ENCODE data around the gene NOP16. TPM values are rescaled to one million over a fixed set of nuclear protein-coding genes. Genes with fewer than 3 reads are reported as not detected.
A peak's percentile ranks its signal among the peaks of the same experiment; 100 is the strongest.

Gene NOP16
- total and polyA plus RNA-seq, 2 of the 13 experiments (the other 11 are each of a cell fraction or from before 2014, with no cell fraction given), result 43.3 to 48.4 TPM

DNA sequence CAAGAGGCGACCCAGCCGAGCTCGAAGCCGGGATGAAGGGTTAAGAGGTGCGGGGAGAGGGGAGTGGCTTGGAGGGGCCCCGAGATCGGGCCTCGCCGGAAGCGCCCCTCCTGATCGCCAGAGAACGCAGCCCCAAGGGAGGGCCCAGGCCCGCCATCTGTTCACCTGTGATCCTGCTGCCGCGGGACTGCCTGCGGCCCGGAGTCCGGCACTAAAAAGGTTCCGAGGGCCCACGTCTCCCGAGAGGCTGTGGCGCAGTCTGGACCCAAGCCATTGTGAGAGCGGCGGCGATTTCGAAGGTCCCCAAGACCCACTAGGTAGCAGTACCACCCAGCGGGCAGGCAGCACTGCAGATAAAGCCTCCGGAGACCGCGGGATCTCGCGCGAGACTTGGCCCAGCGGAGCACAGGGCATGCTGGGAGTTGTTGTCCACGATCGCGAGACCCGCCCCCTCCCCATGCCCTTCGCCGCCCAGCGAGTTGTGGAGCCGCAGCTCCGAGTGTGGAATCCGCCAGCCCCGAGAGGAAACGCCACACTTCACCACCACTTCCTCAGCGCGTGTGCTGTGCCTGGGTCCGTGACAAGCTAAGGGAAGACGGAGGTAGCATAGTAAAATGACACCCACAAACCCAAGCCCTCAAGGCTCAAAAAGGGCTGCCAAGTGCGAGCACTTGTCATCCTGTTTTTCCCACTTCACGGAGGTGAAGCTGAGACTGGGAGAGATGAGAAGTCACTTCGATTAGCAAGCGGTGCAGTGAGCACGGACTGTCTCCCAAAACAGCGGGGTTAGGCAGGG lies 26.8 kb downstream of the NOP16 start, which contains the start of gene KIAA1191 (continued):
- TF ChIP-seq, protein P1, sequence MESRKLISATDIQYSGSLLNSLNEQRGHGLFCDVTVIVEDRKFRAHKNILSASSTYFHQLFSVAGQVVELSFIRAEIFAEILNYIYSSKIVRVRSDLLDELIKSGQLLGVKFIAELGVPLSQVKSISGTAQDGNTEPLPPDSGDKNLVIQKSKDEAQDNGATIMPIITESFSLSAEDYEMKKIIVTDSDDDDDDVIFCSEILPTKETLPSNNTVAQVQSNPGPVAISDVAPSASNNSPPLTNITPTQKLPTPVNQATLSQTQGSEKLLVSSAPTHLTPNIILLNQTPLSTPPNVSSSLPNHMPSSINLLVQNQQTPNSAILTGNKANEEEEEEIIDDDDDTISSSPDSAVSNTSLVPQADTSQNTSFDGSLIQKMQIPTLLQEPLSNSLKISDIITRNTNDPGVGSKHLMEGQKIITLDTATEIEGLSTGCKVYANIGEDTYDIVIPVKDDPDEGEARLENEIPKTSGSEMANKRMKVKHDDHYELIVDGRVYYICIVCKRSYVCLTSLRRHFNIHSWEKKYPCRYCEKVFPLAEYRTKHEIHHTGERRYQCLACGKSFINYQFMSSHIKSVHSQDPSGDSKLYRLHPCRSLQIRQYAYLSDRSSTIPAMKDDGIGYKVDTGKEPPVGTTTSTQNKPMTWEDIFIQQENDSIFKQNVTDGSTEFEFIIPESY (CRISPR knock-in tag; IDR thresholded peaks at IDR 0.05), result peak; percentile 57; the same call in 1 of the 2 replicates
- TF ChIP-seq XRCC5 (optimal IDR thresholded peaks at IDR 0.05; ENCODE audit: low read length) (peak; percentile 31), RARA (CRISPR knock-in tag; IDR thresholded peaks at IDR 0.05) (0 out of 2 replicates have a peak, but pooled peaks have one; percentile 39), IKZF4 (CRISPR knock-in tag; IDR thresholded peaks at IDR 0.05; ENCODE audit: borderline replicate concordance, low read depth, not compliant biosample characterization) (peak; percentile 66), ZFY (CRISPR knock-in tag; IDR thresholded peaks at IDR 0.05) (peak; percentile 98), ZBTB38 (CRISPR knock-in tag; IDR thresholded peaks at IDR 0.05) (peak; percentile 96), ZNF720 (CRISPR knock-in tag; IDR thresholded peaks at IDR 0.05) (no peak), ZNF335 (CRISPR knock-in tag; IDR thresholded peaks at IDR 0.05) (peak; percentile 93), ZNF607 (CRISPR knock-in tag; IDR thresholded peaks at IDR 0.05; ENCODE audit: borderline replicate concordance) (peak; percentile 79; the same call in 1 of the 2 replicates), FLYWCH1 (CRISPR knock-in tag; IDR thresholded peaks at IDR 0.05) (no peak), MEF2D (CRISPR knock-in tag; IDR thresholded peaks at IDR 0.05) (peak; percentile 3; the same call in 1 of the 2 replicates), HHEX (CRISPR knock-in tag; IDR thresholded peaks at IDR 0.05) (peak; percentile 16; the same call in 1 of the 2 replicates), HMG20B (CRISPR knock-in tag; conservative IDR thresholded peaks at IDR 0.05) (no peak), REPIN1 (CRISPR knock-in tag; IDR thresholded peaks at IDR 0.05; ENCODE audit: borderline replicate concordance, low read depth) (no peak; the same call in 1 of the 2 replicates), HNRNPL (IDR thresholded peaks at IDR 0.05; ENCODE audit: low read depth, low read length) (no peak)
- TF ChIP-seq, protein P2, sequence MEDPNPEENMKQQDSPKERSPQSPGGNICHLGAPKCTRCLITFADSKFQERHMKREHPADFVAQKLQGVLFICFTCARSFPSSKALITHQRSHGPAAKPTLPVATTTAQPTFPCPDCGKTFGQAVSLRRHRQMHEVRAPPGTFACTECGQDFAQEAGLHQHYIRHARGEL (CRISPR knock-in tag; IDR thresholded peaks at IDR 0.05), result no peak; the same call in 1 of the 2 replicates
- TF ChIP-seq, protein P3, sequence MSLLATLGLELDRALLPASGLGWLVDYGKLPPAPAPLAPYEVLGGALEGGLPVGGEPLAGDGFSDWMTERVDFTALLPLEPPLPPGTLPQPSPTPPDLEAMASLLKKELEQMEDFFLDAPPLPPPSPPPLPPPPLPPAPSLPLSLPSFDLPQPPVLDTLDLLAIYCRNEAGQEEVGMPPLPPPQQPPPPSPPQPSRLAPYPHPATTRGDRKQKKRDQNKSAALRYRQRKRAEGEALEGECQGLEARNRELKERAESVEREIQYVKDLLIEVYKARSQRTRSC (CRISPR knock-in tag; IDR thresholded peaks at IDR 0.05; ENCODE audit: low read depth), result 0 out of 2 replicates have a peak, but pooled peaks have one; percentile 39
- TF ChIP-seq, protein P4, sequence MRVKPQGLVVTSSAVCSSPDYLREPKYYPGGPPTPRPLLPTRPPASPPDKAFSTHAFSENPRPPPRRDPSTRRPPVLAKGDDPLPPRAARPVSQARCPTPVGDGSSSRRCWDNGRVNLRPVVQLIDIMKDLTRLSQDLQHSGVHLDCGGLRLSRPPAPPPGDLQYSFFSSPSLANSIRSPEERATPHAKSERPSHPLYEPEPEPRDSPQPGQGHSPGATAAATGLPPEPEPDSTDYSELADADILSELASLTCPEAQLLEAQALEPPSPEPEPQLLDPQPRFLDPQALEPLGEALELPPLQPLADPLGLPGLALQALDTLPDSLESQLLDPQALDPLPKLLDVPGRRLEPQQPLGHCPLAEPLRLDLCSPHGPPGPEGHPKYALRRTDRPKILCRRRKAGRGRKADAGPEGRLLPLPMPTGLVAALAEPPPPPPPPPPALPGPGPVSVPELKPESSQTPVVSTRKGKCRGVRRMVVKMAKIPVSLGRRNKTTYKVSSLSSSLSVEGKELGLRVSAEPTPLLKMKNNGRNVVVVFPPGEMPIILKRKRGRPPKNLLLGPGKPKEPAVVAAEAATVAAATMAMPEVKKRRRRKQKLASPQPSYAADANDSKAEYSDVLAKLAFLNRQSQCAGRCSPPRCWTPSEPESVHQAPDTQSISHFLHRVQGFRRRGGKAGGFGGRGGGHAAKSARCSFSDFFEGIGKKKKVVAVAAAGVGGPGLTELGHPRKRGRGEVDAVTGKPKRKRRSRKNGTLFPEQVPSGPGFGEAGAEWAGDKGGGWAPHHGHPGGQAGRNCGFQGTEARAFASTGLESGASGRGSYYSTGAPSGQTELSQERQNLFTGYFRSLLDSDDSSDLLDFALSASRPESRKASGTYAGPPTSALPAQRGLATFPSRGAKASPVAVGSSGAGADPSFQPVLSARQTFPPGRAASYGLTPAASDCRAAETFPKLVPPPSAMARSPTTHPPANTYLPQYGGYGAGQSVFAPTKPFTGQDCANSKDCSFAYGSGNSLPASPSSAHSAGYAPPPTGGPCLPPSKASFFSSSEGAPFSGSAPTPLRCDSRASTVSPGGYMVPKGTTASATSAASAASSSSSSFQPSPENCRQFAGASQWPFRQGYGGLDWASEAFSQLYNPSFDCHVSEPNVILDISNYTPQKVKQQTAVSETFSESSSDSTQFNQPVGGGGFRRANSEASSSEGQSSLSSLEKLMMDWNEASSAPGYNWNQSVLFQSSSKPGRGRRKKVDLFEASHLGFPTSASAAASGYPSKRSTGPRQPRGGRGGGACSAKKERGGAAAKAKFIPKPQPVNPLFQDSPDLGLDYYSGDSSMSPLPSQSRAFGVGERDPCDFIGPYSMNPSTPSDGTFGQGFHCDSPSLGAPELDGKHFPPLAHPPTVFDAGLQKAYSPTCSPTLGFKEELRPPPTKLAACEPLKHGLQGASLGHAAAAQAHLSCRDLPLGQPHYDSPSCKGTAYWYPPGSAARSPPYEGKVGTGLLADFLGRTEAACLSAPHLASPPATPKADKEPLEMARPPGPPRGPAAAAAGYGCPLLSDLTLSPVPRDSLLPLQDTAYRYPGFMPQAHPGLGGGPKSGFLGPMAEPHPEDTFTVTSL (CRISPR knock-in tag; IDR thresholded peaks at IDR 0.05; ENCODE audit: borderline replicate concordance), result peak; percentile 75
- TF ChIP-seq, protein P5, sequence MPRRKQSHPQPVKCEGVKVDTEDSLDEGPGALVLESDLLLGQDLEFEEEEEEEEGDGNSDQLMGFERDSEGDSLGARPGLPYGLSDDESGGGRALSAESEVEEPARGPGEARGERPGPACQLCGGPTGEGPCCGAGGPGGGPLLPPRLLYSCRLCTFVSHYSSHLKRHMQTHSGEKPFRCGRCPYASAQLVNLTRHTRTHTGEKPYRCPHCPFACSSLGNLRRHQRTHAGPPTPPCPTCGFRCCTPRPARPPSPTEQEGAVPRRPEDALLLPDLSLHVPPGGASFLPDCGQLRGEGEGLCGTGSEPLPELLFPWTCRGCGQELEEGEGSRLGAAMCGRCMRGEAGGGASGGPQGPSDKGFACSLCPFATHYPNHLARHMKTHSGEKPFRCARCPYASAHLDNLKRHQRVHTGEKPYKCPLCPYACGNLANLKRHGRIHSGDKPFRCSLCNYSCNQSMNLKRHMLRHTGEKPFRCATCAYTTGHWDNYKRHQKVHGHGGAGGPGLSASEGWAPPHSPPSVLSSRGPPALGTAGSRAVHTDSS (CRISPR knock-in tag; conservative IDR thresholded peaks at IDR 0.05), result no peak
